ENCODE results near the gene RAPGEF5. TPM values are rescaled to one million over a fixed set of nuclear protein-coding genes. Genes with fewer than 3 reads are reported as not detected.

Gene RAPGEF5
- total and polyA plus RNA-seq, 2 donors, result 6.1 to 30.5 TPM

- no peaks in the 10 kb centered on the region for H3K9me3 ChIP-seq (ENCODE audit: control insufficient read depth in 2 of 2, insufficient read depth in 1 of 2, low read length in 1 of 2)
- DNase-seq (ENCODE audit: low read depth in 6 of 9, low spot score in 9 of 9), result no peak
- peaks cover 21 to 31% of the 10 kb centered on the region in 2 donors for H3K4me1 ChIP-seq (ENCODE audit: control insufficient read depth in 2 of 2, insufficient read depth in 2 of 2, low read length in 2 of 2)
- H3K27me3 ChIP-seq (ENCODE audit: control insufficient read depth in 2 of 2, insufficient read depth in 1 of 2, low read length in 1 of 2), result no peaks in the 10 kb centered on the region
- no peak overlapping the region for H3K4me3 ChIP-seq (ENCODE audit: low read length in 2 of 2)
- WGBS, result 97% methylated on average over 4 of the region's 4 CpGs
- H3K36me3 ChIP-seq (ENCODE audit: control insufficient read depth in 2 of 2, insufficient read depth in 2 of 2, low read length in 1 of 2), result peaks cover 0 to 23% of the 10 kb centered on the region in 2 donors
- H3K27ac ChIP-seq (ENCODE audit: low read depth in 1 of 2, low read length in 1 of 2), result peak overlapping the region in 1 of 2 donors; percentile 97
Observed at GRCh38 chr7:22277375-22277774, 79.6 kb downstream of the RAPGEF5 start.

GRCh38 chr7:22275661-22276060 lies 81.3 kb downstream of the RAPGEF5 start:
- H3K27me3 ChIP-seq (ENCODE audit: control insufficient read depth in 2 of 2, insufficient read depth in 1 of 2, low read length in 1 of 2), result no peaks in the 10 kb centered on the region
- H3K9me3 ChIP-seq (ENCODE audit: control insufficient read depth in 2 of 2, insufficient read depth in 1 of 2, low read length in 1 of 2), result no peaks in the 10 kb centered on the region
- H3K27ac ChIP-seq (ENCODE audit: low read depth in 1 of 2, low read length in 1 of 2), result peak overlapping the region; percentile 79 to 97
- 6% methylated on average over 2 of the region's 2 CpGs for WGBS
- peaks cover 15 to 30% of the 10 kb centered on the region in 2 donors for H3K4me1 ChIP-seq (ENCODE audit: control insufficient read depth in 2 of 2, insufficient read depth in 2 of 2, low read length in 2 of 2)
- no peak overlapping the region for H3K4me3 ChIP-seq (ENCODE audit: low read length in 2 of 2)
- H3K36me3 ChIP-seq (ENCODE audit: control insufficient read depth in 2 of 2, insufficient read depth in 2 of 2, low read length in 1 of 2), result peaks cover 0 to 22% of the 10 kb centered on the region in 2 donors
- DNase-seq (ENCODE audit: low read depth in 6 of 9, low spot score in 9 of 9), result peak in 7 of 9 donors; percentile 29 to 83 (median 61)

GRCh38 chr7:22271311-22271710 lies 85.6 kb downstream of the RAPGEF5 start:
- H3K9me3 ChIP-seq (ENCODE audit: control insufficient read depth in 2 of 2, insufficient read depth in 1 of 2, low read length in 1 of 2), result no peaks in the 10 kb centered on the region
- peaks cover 30 to 48% of the 10 kb centered on the region in 2 donors for H3K4me1 ChIP-seq (ENCODE audit: control insufficient read depth in 2 of 2, insufficient read depth in 2 of 2, low read length in 2 of 2)
- H3K27ac ChIP-seq (ENCODE audit: low read depth in 1 of 2, low read length in 1 of 2), result no peak overlapping the region
- no peak overlapping the region for H3K4me3 ChIP-seq (ENCODE audit: low read length in 2 of 2)
- no peak for DNase-seq (ENCODE audit: low read depth in 6 of 9, low spot score in 9 of 9)
- H3K27me3 ChIP-seq (ENCODE audit: control insufficient read depth in 2 of 2, insufficient read depth in 1 of 2, low read length in 1 of 2), result no peaks in the 10 kb centered on the region
- 97% methylated on average over 4 of the region's 4 CpGs for whole genome bisulfite sequencing
- peaks cover 0 to 10% of the 10 kb centered on the region in 2 donors for H3K36me3 ChIP-seq (ENCODE audit: control insufficient read depth in 2 of 2, insufficient read depth in 2 of 2, low read length in 1 of 2)

GRCh38 chr7:22270371-22270770 lies 86.6 kb downstream of the RAPGEF5 start:
- H3K4me1 ChIP-seq (ENCODE audit: control insufficient read depth in 2 of 2, insufficient read depth in 2 of 2, low read length in 2 of 2), result peaks cover 25 to 45% of the 10 kb centered on the region in 2 donors
- H3K9me3 ChIP-seq (ENCODE audit: control insufficient read depth in 2 of 2, insufficient read depth in 1 of 2, low read length in 1 of 2), result no peaks in the 10 kb centered on the region
- H3K36me3 ChIP-seq (ENCODE audit: control insufficient read depth in 2 of 2, insufficient read depth in 2 of 2, low read length in 1 of 2), result peaks cover 0 to 14% of the 10 kb centered on the region in 2 donors
- DNase-seq (ENCODE audit: low read depth in 6 of 9, low spot score in 9 of 9), result no peak
- no peaks in the 10 kb centered on the region for H3K27me3 ChIP-seq (ENCODE audit: control insufficient read depth in 2 of 2, insufficient read depth in 1 of 2, low read length in 1 of 2)
- H3K4me3 ChIP-seq (ENCODE audit: low read length in 2 of 2), result no peak overlapping the region
- H3K27ac ChIP-seq (ENCODE audit: low read depth in 1 of 2, low read length in 1 of 2), result peak overlapping the region in 1 of 2 donors; percentile 81

GRCh38 chr7:22269963-22270362 lies 87.0 kb downstream of the RAPGEF5 start:
- Histone ChIP-seq H3K27me3 (ENCODE audit: control insufficient read depth in 2 of 2, insufficient read depth in 1 of 2, low read length in 1 of 2) (no peaks in the 10 kb centered on the region), H3K27ac (ENCODE audit: low read depth in 1 of 2, low read length in 1 of 2) (peak overlapping the region in 1 of 2 donors; percentile 81), H3K4me3 (ENCODE audit: low read length in 2 of 2) (no peak overlapping the region), H3K36me3 (ENCODE audit: control insufficient read depth in 2 of 2, insufficient read depth in 2 of 2, low read length in 1 of 2) (peaks cover 0 to 18% of the 10 kb centered on the region in 2 donors), H3K4me1 (ENCODE audit: control insufficient read depth in 2 of 2, insufficient read depth in 2 of 2, low read length in 2 of 2) (peaks cover 21 to 41% of the 10 kb centered on the region in 2 donors), H3K9me3 (ENCODE audit: control insufficient read depth in 2 of 2, insufficient read depth in 1 of 2, low read length in 1 of 2) (no peaks in the 10 kb centered on the region)
- 97% methylated on average over 3 of the region's 3 CpGs for WGBS
- DNase-seq (ENCODE audit: low read depth in 6 of 9, low spot score in 9 of 9), result no peak

- 38% methylated on average over 6 of the region's 6 CpGs for WGBS
- no peaks in the 10 kb centered on the region for H3K27me3 ChIP-seq (ENCODE audit: control insufficient read depth in 2 of 2, insufficient read depth in 1 of 2, low read length in 1 of 2)
- no peaks in the 10 kb centered on the region for H3K9me3 ChIP-seq (ENCODE audit: control insufficient read depth in 2 of 2, insufficient read depth in 1 of 2, low read length in 1 of 2)
- H3K36me3 ChIP-seq (ENCODE audit: control insufficient read depth in 2 of 2, insufficient read depth in 2 of 2, low read length in 1 of 2), result peaks cover 0 to 15% of the 10 kb centered on the region in 2 donors
- peaks cover 18 to 32% of the 10 kb centered on the region in 2 donors for H3K4me1 ChIP-seq (ENCODE audit: control insufficient read depth in 2 of 2, insufficient read depth in 2 of 2, low read length in 2 of 2)
- peak overlapping the region; percentile 42 to 81 for H3K27ac ChIP-seq (ENCODE audit: low read depth in 1 of 2, low read length in 1 of 2)
- DNase-seq (ENCODE audit: low read depth in 6 of 9, low spot score in 9 of 9), result peak in 7 of 9 donors; percentile 25 to 77 (median 50)
- peak overlapping the region in 1 of 2 donors; percentile 24 for H3K4me3 ChIP-seq (ENCODE audit: low read length in 2 of 2)
Observed at GRCh38 chr7:22268884-22269421, 88.0 kb downstream of the RAPGEF5 start.

- H3K27ac ChIP-seq (ENCODE audit: low read depth in 1 of 2, low read length in 1 of 2), result peak overlapping the region in 1 of 2 donors; percentile 81
- H3K4me1 ChIP-seq (ENCODE audit: control insufficient read depth in 2 of 2, insufficient read depth in 2 of 2, low read length in 2 of 2), result peaks cover 18 to 29% of the 10 kb centered on the region in 2 donors
- no peak for DNase-seq (ENCODE audit: low read depth in 6 of 9, low spot score in 9 of 9)
- H3K9me3 ChIP-seq (ENCODE audit: control insufficient read depth in 2 of 2, insufficient read depth in 1 of 2, low read length in 1 of 2), result no peaks in the 10 kb centered on the region
- no peak overlapping the region for H3K4me3 ChIP-seq (ENCODE audit: low read length in 2 of 2)
- H3K36me3 ChIP-seq (ENCODE audit: control insufficient read depth in 2 of 2, insufficient read depth in 2 of 2, low read length in 1 of 2), result peaks cover 0 to 12% of the 10 kb centered on the region in 2 donors
- no peaks in the 10 kb centered on the region for H3K27me3 ChIP-seq (ENCODE audit: control insufficient read depth in 2 of 2, insufficient read depth in 1 of 2, low read length in 1 of 2)
- WGBS, result 96% methylated on average over 4 of the region's 4 CpGs
Observed at GRCh38 chr7:22267930-22268615, 88.9 kb downstream of the RAPGEF5 start.

GRCh38 chr7:22262538-22262937 lies 94.4 kb downstream of the RAPGEF5 start:
- peaks cover under 1 to 1% of the 10 kb centered on the region in 2 donors for H3K4me1 ChIP-seq (ENCODE audit: control insufficient read depth in 2 of 2, insufficient read depth in 2 of 2, low read length in 2 of 2)
- H3K9me3 ChIP-seq (ENCODE audit: control insufficient read depth in 2 of 2, insufficient read depth in 1 of 2, low read length in 1 of 2), result no peaks in the 10 kb centered on the region
- DNase-seq (ENCODE audit: low read depth in 6 of 9, low spot score in 9 of 9), result no peak
- no peak overlapping the region for H3K27ac ChIP-seq (ENCODE audit: low read depth in 1 of 2, low read length in 1 of 2)
- no peak overlapping the region for H3K4me3 ChIP-seq (ENCODE audit: low read length in 2 of 2)
- 97% methylated on average over 4 of the region's 4 CpGs for WGBS
- H3K27me3 ChIP-seq (ENCODE audit: control insufficient read depth in 2 of 2, insufficient read depth in 1 of 2, low read length in 1 of 2), result no peaks in the 10 kb centered on the region
- H3K36me3 ChIP-seq (ENCODE audit: control insufficient read depth in 2 of 2, insufficient read depth in 2 of 2, low read length in 1 of 2), result peaks cover 0 to 20% of the 10 kb centered on the region in 2 donors

- no peaks in the 10 kb centered on the region for H3K27me3 ChIP-seq (ENCODE audit: control insufficient read depth in 2 of 2, insufficient read depth in 1 of 2, low read length in 1 of 2)
- H3K4me3 ChIP-seq (ENCODE audit: low read length in 2 of 2), result no peak overlapping the region
- DNase-seq (ENCODE audit: low read depth in 6 of 9, low spot score in 9 of 9), result no peak
- WGBS, result 89% methylated on average over 2 of the region's 2 CpGs
- H3K9me3 ChIP-seq (ENCODE audit: control insufficient read depth in 2 of 2, insufficient read depth in 1 of 2, low read length in 1 of 2), result peaks cover 0 to 3% of the 10 kb centered on the region in 2 donors
- H3K36me3 ChIP-seq (ENCODE audit: control insufficient read depth in 2 of 2, insufficient read depth in 2 of 2, low read length in 1 of 2), result peaks cover 4 to 10% of the 10 kb centered on the region in 2 donors
- H3K4me1 ChIP-seq (ENCODE audit: control insufficient read depth in 2 of 2, insufficient read depth in 2 of 2, low read length in 2 of 2), result peaks cover 0 to 5% of the 10 kb centered on the region in 2 donors
- no peak overlapping the region for H3K27ac ChIP-seq (ENCODE audit: low read depth in 1 of 2, low read length in 1 of 2)
Observed at GRCh38 chr7:22256541-22257096, 100.3 kb downstream of the RAPGEF5 start.
